Measurements from ENCODE around the gene MUC6.
"Not testable (repeated sequence)": the region's sequence is repeated elsewhere in the genome, so short reads cannot be mapped to it uniquely, and the experiment has no call there.

MUC6 gene

DNA sequence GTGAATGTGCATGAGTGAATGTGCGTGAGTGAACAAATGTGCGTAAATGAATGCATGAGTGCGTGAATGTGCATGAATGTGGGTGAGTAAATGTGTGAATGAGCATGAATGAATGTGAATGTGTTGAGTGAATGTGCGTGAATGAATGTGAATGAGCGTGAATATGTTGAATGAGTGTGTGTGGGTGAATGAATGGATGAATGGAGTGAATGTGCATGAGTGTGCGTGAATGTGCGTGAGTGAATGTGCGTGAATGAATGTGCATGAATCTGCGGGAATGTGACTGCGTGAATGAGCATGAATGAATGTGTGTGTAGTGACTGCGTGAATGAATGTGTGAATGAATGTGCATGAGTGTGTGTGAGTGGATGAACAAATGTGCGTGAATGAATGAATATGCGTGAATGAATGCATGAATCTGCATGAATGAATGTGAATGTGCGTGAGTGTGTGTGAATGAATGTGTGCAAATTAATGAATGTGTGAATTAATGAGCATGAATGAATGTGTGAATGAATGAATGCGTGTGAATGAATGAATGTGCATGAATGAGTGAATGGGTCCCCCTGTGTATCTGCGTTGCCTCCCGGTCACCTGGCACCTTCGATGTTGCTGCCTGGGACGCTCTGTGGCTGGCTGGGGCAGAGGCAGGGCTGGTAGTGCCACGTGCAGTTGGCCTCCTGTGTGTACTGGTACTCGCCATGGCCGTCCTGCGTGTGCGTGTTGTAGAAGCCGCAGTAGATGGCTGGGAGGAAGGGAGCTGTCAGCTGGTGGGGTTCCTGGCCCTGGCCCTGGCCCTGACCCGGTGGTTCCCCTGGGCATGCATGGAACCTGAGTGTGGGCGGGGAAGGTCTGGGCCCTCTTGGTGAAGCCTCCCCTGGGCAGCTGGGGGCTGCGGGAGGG is 13.4 kb downstream of the MUC6 start:
- no peaks in the 10 kb centered on the region for H3K4me1 ChIP-seq (ENCODE audit: control insufficient read depth, insufficient read depth, low read length)
- H3K9ac ChIP-seq (ENCODE audit: low read depth, low read length), result no peak overlapping the region
- peaks cover 5% of the 10 kb centered on the region for H3K36me3 ChIP-seq (ENCODE audit: control insufficient read depth, insufficient read depth, low read length)
- no peaks in the 10 kb centered on the region for H3K27me3 ChIP-seq (ENCODE audit: control insufficient read depth, insufficient read depth, low read length)
- H3K4me3 ChIP-seq (ENCODE audit: low read depth, low read length), result no peak overlapping the region
- H3K9me3 ChIP-seq (ENCODE audit: control insufficient read depth, insufficient read depth, low read length), result no peaks in the 10 kb centered on the region

DNA sequence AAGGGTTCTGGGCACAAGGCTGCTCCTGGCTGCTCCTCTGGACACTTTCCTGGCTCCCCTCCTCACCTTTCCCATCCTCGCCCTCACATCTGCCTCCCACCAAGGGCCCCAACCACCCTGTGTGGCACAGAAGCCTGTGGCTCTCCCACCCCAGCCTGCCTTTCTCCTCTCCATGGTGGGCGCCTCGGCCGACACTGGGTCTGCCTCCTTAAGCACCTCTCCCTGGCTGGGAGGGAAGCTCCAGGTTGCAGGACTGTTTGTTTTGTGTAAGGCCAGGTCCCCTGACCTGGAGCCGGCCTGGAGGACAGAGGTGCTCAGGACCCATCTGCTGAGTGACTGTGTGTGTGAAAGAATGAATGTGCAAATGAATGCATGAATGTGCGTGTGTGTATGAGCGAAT is 14.1 kb downstream of the MUC6 start:
- Histone ChIP-seq H3K9ac (ENCODE audit: low read depth, low read length) (no peak overlapping the region), H3K4me1 (ENCODE audit: control insufficient read depth, insufficient read depth, low read length) (no peaks in the 10 kb centered on the region), H3K36me3 (ENCODE audit: control insufficient read depth, insufficient read depth, low read length) (peaks cover 5% of the 10 kb centered on the region), H3K27me3 (ENCODE audit: control insufficient read depth, insufficient read depth, low read length) (no peaks in the 10 kb centered on the region), H3K9me3 (ENCODE audit: control insufficient read depth, insufficient read depth, low read length) (no peaks in the 10 kb centered on the region), H3K4me3 (ENCODE audit: low read depth, low read length) (no peak overlapping the region)

DNA sequence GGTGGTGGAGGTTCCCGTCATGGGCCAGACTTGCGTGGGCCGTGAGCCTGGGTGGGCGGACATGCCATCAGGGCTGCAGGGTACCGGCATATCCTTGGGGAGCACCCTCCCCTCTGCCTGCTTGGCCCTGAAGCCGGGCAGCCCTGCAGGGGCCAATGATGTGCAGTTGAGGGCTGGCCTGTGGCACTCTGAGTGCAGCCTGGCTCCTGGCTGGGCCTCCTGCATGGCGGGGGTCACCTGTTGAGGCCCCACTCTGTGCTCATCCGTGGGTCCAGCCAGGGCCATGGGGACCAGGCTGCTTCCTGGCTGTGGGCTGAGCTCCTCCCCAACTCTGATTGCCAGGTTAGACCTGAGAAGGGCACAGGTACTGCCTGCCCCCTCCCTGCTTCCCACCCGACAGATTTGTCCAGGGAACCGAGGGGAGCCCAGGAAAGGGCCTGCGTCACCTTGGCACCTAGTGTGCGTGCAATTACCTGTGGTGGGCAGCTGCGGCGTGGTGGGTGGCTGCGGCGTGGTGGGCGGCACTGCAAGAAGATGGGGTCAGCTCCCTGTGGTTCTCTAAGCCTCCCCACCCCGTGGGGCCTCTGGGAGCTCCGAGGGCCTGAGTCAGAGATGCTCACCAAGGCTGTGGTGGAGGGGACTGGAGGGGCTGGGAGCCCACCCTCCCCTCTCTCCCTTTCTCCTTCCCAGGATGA is 16.2 kb downstream of the MUC6 start:
- peaks cover 3% of the 10 kb centered on the region for H3K36me3 ChIP-seq (ENCODE audit: control insufficient read depth, insufficient read depth, low read length)
- no peaks in the 10 kb centered on the region for H3K9me3 ChIP-seq (ENCODE audit: control insufficient read depth, insufficient read depth, low read length)
- no peak overlapping the region for H3K4me3 ChIP-seq (ENCODE audit: low read depth, low read length)
- H3K9ac ChIP-seq (ENCODE audit: low read depth, low read length), result no peak overlapping the region
- no peaks in the 10 kb centered on the region for H3K4me1 ChIP-seq (ENCODE audit: control insufficient read depth, insufficient read depth, low read length)
- no peaks in the 10 kb centered on the region for H3K27me3 ChIP-seq (ENCODE audit: control insufficient read depth, insufficient read depth, low read length)

DNA sequence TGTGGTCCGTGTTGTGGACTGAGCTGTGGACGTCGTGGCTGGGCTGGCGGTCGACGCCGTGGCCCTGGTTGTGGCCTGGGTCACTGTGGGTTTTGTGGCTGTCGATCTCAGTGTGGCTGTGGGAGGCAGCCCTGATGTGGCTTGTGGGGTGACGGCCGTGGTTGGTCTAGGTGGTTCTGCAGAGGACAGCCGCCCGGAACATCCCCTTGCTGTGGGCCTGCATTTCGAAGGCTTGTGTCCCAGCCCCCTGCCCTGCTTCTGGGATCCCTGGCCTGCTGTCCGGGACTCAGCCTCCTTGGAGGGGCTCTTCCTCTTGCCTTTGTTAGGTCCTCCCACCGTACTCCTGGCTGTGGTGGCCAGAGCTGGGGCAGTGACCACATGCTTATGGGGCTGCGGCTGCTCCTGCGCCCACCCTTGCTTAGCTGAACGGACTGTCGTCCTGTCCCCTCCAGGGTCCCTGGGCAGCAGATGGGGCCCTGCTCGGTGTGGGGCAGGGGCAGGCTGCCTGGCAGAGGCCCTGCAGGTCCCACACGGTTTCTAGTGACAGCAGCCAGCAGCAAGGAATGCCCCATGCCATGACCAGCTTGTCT is 17.1 kb downstream of the MUC6 start:
- no peaks in the 10 kb centered on the region for H3K4me1 ChIP-seq (ENCODE audit: control insufficient read depth, insufficient read depth, low read length)
- no peak overlapping the region for H3K4me3 ChIP-seq (ENCODE audit: low read depth, low read length)
- H3K27me3 ChIP-seq (ENCODE audit: control insufficient read depth, insufficient read depth, low read length), result no peaks in the 10 kb centered on the region
- peaks cover 3% of the 10 kb centered on the region for H3K36me3 ChIP-seq (ENCODE audit: control insufficient read depth, insufficient read depth, low read length)
- no peaks in the 10 kb centered on the region for H3K9me3 ChIP-seq (ENCODE audit: control insufficient read depth, insufficient read depth, low read length)
- no peak overlapping the region for H3K9ac ChIP-seq (ENCODE audit: low read depth, low read length)

- Histone ChIP-seq H3K27me3 (ENCODE audit: control insufficient read depth, insufficient read depth, low read length) (no peaks in the 10 kb centered on the region), H3K9ac (ENCODE audit: low read depth, low read length) (no peak overlapping the region), H3K4me3 (ENCODE audit: low read depth, low read length) (no peak overlapping the region), H3K36me3 (ENCODE audit: control insufficient read depth, insufficient read depth, low read length) (peaks cover 5% of the 10 kb centered on the region), H3K4me1 (ENCODE audit: control insufficient read depth, insufficient read depth, low read length) (no peaks in the 10 kb centered on the region), H3K9me3 (ENCODE audit: control insufficient read depth, insufficient read depth, low read length) (no peaks in the 10 kb centered on the region)
Measured at GRCh38 chr11:1018091-1018490, 18.4 kb downstream of the MUC6 start.

DNA sequence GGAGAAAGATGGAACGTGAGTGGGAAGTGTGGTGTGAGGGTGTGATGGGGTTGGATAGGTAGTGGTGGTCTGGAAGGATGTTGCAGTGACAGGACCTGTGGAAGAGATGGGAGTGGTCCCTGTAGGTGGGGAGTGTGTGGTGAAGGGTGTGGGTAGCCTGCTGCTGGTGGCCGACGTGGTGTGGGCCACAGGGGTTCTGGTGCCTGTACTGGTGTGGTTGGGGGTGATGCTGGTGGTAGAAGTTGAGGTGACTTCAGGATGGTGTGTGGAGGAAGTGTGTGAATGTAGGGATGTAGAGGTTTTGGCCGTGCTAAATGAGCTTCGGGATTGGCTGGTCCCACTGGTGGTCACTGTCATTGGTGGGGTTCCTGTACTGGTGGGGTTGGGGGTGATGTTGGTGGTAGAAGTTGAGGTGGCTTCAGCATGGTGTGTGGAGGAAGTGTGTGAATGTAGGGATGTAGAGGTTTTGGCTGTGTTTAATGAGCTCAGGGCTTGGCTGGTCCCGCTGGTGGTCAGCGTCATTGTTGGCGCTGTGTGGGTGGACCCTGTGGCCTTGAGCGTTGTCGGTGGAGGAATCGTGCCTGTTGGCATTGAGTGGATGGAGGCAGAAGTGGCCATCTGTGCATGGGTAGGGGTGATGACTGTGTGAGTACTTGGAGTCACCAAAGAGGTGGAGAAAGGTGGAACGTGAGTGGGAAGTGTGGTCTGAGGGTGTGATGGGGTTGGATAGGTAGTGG is 19.1 kb downstream of the MUC6 start:
- no peak overlapping the region for H3K9ac ChIP-seq (ENCODE audit: low read depth, low read length)
- H3K36me3 ChIP-seq (ENCODE audit: control insufficient read depth, insufficient read depth, low read length), result peaks cover 8% of the 10 kb centered on the region
- H3K4me3 ChIP-seq (ENCODE audit: low read depth, low read length), result no peak overlapping the region
- H3K4me1 ChIP-seq (ENCODE audit: control insufficient read depth, insufficient read depth, low read length), result no peaks in the 10 kb centered on the region
- H3K9me3 ChIP-seq (ENCODE audit: control insufficient read depth, insufficient read depth, low read length), result no peaks in the 10 kb centered on the region
- no peaks in the 10 kb centered on the region for H3K27me3 ChIP-seq (ENCODE audit: control insufficient read depth, insufficient read depth, low read length)

- peaks cover 15% of the 10 kb centered on the region for H3K36me3 ChIP-seq (ENCODE audit: control insufficient read depth, insufficient read depth, low read length)
- not testable (repeated sequence) for H3K9ac ChIP-seq (ENCODE audit: low read depth, low read length); H3K4me3 ChIP-seq (ENCODE audit: low read depth, low read length); H3K27me3 ChIP-seq (ENCODE audit: control insufficient read depth, insufficient read depth, low read length); H3K4me1 ChIP-seq (ENCODE audit: control insufficient read depth, insufficient read depth, low read length); H3K9me3 ChIP-seq (ENCODE audit: control insufficient read depth, insufficient read depth, low read length)
Measured at GRCh38 chr11:1016610-1017126, 19.9 kb downstream of the MUC6 start.

GRCh38 chr11:1015826-1016545 is 20.5 kb downstream of the MUC6 start:
- peaks cover 22% of the 10 kb centered on the region for H3K36me3 ChIP-seq (ENCODE audit: control insufficient read depth, insufficient read depth, low read length)
- H3K4me1 ChIP-seq (ENCODE audit: control insufficient read depth, insufficient read depth, low read length), result no peaks in the 10 kb centered on the region
- no peak overlapping the region for H3K9ac ChIP-seq (ENCODE audit: low read depth, low read length)
- no peaks in the 10 kb centered on the region for H3K27me3 ChIP-seq (ENCODE audit: control insufficient read depth, insufficient read depth, low read length)
- H3K4me3 ChIP-seq (ENCODE audit: low read depth, low read length), result no peak overlapping the region
- H3K9me3 ChIP-seq (ENCODE audit: control insufficient read depth, insufficient read depth, low read length), result no peaks in the 10 kb centered on the region

DNA sequence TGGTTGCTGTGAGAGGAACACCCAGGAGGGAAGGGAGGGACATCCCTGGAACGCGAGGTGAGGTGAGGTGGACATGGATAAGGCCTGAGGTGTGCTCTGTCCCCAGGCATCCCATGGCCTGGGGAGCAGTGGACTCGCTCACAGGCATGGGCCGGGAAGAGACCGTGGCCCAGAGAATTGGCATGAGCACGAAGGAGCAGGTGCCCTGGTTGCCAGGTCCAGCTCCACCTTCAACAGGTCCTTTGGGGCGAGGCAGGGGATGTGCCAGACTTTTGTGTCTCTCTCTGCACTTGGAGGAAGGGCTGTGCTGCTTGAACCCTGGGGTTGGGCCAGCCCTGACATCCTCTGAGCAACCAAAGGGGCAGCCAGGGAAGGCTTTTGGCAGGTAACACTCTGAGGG is 21.5 kb downstream of the MUC6 start:
- H3K27me3 ChIP-seq (ENCODE audit: control insufficient read depth, insufficient read depth, low read length), result no peaks in the 10 kb centered on the region
- no peaks in the 10 kb centered on the region for H3K9me3 ChIP-seq (ENCODE audit: control insufficient read depth, insufficient read depth, low read length)
- no peak overlapping the region for H3K4me3 ChIP-seq (ENCODE audit: low read depth, low read length)
- no peaks in the 10 kb centered on the region for H3K4me1 ChIP-seq (ENCODE audit: control insufficient read depth, insufficient read depth, low read length)
- H3K9ac ChIP-seq (ENCODE audit: low read depth, low read length), result no peak overlapping the region
- H3K36me3 ChIP-seq (ENCODE audit: control insufficient read depth, insufficient read depth, low read length), result peaks cover 31% of the 10 kb centered on the region

GRCh38 chr11:1014276-1014675 is 22.2 kb downstream of the MUC6 start:
- Histone ChIP-seq H3K27me3 (ENCODE audit: control insufficient read depth, insufficient read depth, low read length) (no peaks in the 10 kb centered on the region), H3K9me3 (ENCODE audit: control insufficient read depth, insufficient read depth, low read length) (no peaks in the 10 kb centered on the region), H3K36me3 (ENCODE audit: control insufficient read depth, insufficient read depth, low read length) (peaks cover 37% of the 10 kb centered on the region), H3K9ac (ENCODE audit: low read depth, low read length) (no peak overlapping the region), H3K4me1 (ENCODE audit: control insufficient read depth, insufficient read depth, low read length) (no peaks in the 10 kb centered on the region), H3K4me3 (ENCODE audit: low read depth, low read length) (no peak overlapping the region)

- H3K27me3 ChIP-seq (ENCODE audit: control insufficient read depth, insufficient read depth, low read length), result no peaks in the 10 kb centered on the region
- no peak overlapping the region for H3K4me3 ChIP-seq (ENCODE audit: low read depth, low read length)
- H3K36me3 ChIP-seq (ENCODE audit: control insufficient read depth, insufficient read depth, low read length), result peaks cover 44% of the 10 kb centered on the region
- no peaks in the 10 kb centered on the region for H3K4me1 ChIP-seq (ENCODE audit: control insufficient read depth, insufficient read depth, low read length)
- H3K9ac ChIP-seq (ENCODE audit: low read depth, low read length), result no peak overlapping the region
- H3K9me3 ChIP-seq (ENCODE audit: control insufficient read depth, insufficient read depth, low read length), result no peaks in the 10 kb centered on the region
Measured at GRCh38 chr11:1013631-1013935, 22.9 kb downstream of the MUC6 start.

Data from iPS-15b (cell line).